ENCODE results near the gene ORAI3. TPM values are rescaled to one million over a fixed set of nuclear protein-coding genes. Genes with fewer than 3 reads are reported as not detected.
A peak's percentile ranks its signal among the peaks of the same experiment; 100 is the strongest.

ORAI3 gene
- polyA plus RNA-seq (2011; rRNA removed): 25.6 and 37.1 TPM in 2 replicates
- 22.4 and 25.4 TPM in 2 replicates for polyA minus RNA-seq (2011; rRNA and poly(A)+ RNA removed)

DNA sequence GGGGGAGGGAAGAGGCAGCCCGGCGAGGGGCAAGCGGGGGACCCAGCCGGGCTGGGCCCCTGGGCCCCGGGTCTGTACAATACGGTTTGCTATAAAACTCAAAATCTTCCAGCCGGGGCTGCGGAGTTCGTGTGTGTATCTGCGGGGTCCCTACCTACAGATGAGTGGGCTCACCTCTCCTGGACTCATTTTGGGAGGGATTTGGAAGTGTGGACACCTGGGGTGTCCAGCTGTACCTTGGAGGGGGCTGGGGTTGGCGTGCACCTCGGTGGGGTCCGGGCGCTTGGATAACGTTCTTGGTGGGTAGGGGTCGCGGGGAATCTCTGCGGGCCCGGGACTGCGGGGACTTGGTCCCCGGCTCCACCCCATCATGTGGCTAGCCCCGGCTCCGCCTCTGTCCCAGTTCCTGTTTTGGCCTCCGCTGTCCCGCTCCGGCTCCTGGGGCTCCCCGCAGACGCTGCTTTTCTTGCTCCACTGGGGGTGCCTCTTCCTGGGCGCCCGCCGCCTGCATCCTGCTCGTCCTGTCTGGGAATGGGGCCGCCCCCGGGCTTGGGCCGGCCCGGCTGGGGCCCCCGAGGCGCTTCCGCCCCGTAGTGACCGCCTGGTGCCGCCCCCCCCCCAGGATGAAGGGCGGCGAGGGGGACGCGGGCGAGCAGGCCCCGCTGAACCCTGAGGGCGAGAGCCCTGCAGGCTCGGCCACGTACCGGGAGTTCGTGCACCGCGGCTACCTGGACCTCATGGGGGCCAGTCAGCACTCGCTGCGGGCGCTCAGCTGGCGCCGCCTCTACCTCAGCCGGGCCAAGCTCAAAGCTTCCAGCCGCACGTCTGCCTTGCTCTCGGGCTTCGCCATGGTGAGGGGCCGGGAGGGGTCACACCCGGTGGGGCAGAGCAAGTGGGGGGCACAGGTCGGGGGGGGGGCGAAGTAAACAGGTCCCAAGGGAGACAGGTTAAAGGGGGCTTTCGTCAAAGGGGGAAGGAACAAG is at the start of gene ORAI3:
Gene ORAI3, plus strand, starts transcription at position 402 of the 983 bp plus-strand sequence. Its CDS starts 222 bp downstream, at position 624.
- DNase-seq (ENCODE audit: low read depth): no peak
- Histone ChIP-seq H3K27me3 (ENCODE audit: control insufficient read depth, insufficient read depth, low read length) (no peaks in the 10 kb centered on the region), H3K36me3 (ENCODE audit: control insufficient read depth, insufficient read depth, low read length) (peaks cover 10% of the 10 kb centered on the region), H3K4me3 (ENCODE audit: low read depth, low read length) (peak within 1 kb of the TSS; percentile 90)
- TF ChIP-seq, protein P1, sequence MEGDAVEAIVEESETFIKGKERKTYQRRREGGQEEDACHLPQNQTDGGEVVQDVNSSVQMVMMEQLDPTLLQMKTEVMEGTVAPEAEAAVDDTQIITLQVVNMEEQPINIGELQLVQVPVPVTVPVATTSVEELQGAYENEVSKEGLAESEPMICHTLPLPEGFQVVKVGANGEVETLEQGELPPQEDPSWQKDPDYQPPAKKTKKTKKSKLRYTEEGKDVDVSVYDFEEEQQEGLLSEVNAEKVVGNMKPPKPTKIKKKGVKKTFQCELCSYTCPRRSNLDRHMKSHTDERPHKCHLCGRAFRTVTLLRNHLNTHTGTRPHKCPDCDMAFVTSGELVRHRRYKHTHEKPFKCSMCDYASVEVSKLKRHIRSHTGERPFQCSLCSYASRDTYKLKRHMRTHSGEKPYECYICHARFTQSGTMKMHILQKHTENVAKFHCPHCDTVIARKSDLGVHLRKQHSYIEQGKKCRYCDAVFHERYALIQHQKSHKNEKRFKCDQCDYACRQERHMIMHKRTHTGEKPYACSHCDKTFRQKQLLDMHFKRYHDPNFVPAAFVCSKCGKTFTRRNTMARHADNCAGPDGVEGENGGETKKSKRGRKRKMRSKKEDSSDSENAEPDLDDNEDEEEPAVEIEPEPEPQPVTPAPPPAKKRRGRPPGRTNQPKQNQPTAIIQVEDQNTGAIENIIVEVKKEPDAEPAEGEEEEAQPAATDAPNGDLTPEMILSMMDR (IDR thresholded peaks at IDR 0.05; ENCODE audit: insufficient read depth, low read depth, low read length): no peak
- ChIA-PET POLR2A (no interaction called here), CTCF (no interaction called here)

DNA sequence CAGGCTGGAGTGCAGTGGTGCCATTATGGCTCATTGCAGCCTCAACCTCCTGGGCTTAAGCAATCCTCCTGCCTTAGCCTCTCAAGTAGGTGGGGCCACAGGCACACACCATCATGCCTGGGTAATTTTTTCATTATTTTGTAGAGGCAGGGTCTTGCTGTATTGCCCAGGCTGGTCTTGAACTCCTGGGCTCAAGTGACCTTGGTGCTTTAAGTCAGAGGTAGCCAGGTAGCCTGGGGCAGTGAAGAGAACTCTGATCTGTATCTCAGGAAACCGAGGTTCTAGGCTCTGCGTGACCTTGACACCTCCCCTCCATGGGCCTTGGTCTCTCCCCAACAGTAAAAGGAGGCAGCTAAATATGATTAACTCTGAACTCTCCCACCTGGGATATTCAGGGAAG is 49.1 kb upstream of the ORAI3 start:
- Histone ChIP-seq H3K27me3 (ENCODE audit: control insufficient read depth, insufficient read depth, low read length) (no peaks in the 10 kb centered on the region), H3K36me3 (ENCODE audit: control insufficient read depth, insufficient read depth, low read length) (no peaks in the 10 kb centered on the region), H3K4me3 (ENCODE audit: low read depth, low read length) (no peak overlapping the region)
- ChIA-PET POLR2A (no interaction called here), CTCF (interaction anchor here (1.3 to 3.6 kb wide), 3 partner anchors 9 to 55 kb away, joined by 4 to 55 read pairs (median 20); no protein-coding TSS in a partner anchor)
- DNase-seq (ENCODE audit: low read depth): no peak
- TF ChIP-seq, protein P1 (IDR thresholded peaks at IDR 0.05; ENCODE audit: insufficient read depth, low read depth, low read length): no peak

DNA sequence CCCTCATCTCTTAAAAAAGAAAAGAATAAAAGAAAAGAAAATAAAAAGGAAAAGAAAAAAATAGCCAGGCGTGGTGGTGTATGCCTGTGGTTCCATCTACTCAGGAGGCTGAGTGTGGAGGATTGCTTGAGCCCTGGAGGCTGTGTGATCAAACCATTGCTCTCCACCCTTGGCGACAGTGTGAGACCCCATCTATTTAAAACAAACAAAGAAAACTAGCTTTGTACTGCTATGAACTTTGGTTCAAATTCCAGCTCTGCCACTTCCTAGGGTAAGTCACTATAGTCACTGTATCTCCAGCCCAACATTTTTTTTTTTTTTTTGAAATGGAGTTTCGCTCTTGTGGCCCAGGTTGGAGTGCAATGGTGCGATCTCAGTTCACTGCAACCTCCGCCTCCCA is 48.3 kb upstream of the ORAI3 start:
- ChIA-PET CTCF (interaction anchor here (1.3 to 3.6 kb wide), 5 partner anchors 10 to 55 kb away, joined by 4 to 55 read pairs (median 12); no protein-coding TSS in a partner anchor), POLR2A (no interaction called here)
- no peak for DNase-seq (ENCODE audit: low read depth)
- Histone ChIP-seq H3K36me3 (ENCODE audit: control insufficient read depth, insufficient read depth, low read length) (no peaks in the 10 kb centered on the region), H3K27me3 (ENCODE audit: control insufficient read depth, insufficient read depth, low read length) (no peaks in the 10 kb centered on the region), H3K4me3 (ENCODE audit: low read depth, low read length) (no peak overlapping the region)
- TF ChIP-seq, protein P1 (IDR thresholded peaks at IDR 0.05; ENCODE audit: insufficient read depth, low read depth, low read length): no peak

DNA sequence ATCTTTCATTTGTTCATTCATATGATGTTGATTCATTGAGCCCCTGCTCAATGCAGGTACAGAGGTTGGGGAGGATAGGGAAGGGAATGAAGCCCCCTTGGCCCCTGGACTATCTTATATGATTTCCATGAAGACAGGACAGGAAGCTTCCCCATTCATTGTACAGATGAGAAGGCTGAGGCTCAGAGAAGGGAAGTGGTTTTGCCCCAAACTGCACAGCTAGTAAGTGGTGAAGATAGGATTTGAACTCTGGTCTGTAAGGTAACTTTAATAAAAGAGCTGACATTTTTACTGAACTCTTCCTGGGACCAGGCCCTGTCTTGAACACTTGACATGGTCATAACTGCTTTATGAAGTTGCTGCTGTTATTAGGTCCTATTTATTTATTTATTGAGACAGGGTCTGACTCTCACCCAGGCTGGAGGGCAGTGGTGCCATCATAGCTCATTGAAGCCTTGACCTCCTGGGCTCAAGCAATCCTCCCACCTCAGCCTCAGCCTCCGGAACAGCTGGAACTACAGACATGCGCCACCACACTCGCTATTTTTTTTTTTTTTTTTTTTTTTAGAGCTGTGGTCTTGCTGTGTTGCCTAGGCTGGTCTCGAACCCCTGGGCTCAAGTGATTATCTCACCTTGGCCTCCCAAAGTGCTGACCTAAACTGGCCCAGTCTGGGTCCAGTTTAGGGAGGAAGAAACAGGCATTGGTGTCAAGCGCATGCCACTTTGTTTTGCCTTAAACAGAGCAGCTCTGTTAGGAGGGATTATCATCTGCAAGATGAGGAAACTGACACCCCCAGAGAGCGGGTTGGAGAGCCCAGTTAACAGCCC is 47.5 kb upstream of the ORAI3 start:
- TF ChIP-seq, protein P1 (IDR thresholded peaks at IDR 0.05; ENCODE audit: insufficient read depth, low read depth, low read length): no peak
- ChIA-PET POLR2A (interaction anchor here (0.6 to 1.3 kb wide), 3 partner anchors 10 to 570 kb away, joined by 3 to 12 read pairs (median 4); partner anchors contain the start of gene TGFB1I1), CTCF (interaction anchor here (0.8 to 3.6 kb wide), 19 partner anchors 11 to 131 kb away, joined by 3 to 55 read pairs (median 5); no protein-coding TSS in a partner anchor)
- Histone ChIP-seq H3K4me3 (ENCODE audit: low read depth, low read length) (peak overlapping the region; percentile 2; the same call in 1 of the 2 replicates), H3K36me3 (ENCODE audit: control insufficient read depth, insufficient read depth, low read length) (no peaks in the 10 kb centered on the region), H3K27me3 (ENCODE audit: control insufficient read depth, insufficient read depth, low read length) (no peaks in the 10 kb centered on the region)
- no peak for DNase-seq (ENCODE audit: low read depth)

Data from BJ (cell line).